HG03135 (cell line): ENCODE measurements around the gene MOCOS.

ENCODE experiments used
- ATAC-seq: cut with Tn5 transposase; IDR thresholded peaks from one replicate; pipeline ENCODE4 v1.9.1; 2021; ENCODE audit warnings: mild to moderate bottlenecking, moderate library complexity; ENCODE audit not compliant: unreplicated experiment

The MOCOS gene

GRCh38 chr18:36269157-36269556 lies 81.9 kb downstream of the MOCOS start:
- ATAC-seq: no peak

- ATAC-seq: no peak
Observed at GRCh38 chr18:36271153-36271552, 83.9 kb downstream of the MOCOS start.

- no peak for ATAC-seq
Observed at GRCh38 chr18:36273347-36273746, 86.0 kb downstream of the MOCOS start.

- no peak for ATAC-seq
Observed at GRCh38 chr18:36274083-36274715, 86.9 kb downstream of the MOCOS start.

GRCh38 chr18:36275561-36275960 lies 88.3 kb downstream of the MOCOS start:
- no peak for ATAC-seq

- ATAC-seq: no peak
Observed at GRCh38 chr18:36279001-36279400, 91.7 kb downstream of the MOCOS start.

GRCh38 chr18:36281936-36282335 lies 94.6 kb downstream of the MOCOS start:
- ATAC-seq: no peak

- no peak for ATAC-seq
Observed at GRCh38 chr18:36283448-36283847, 96.2 kb downstream of the MOCOS start.

- ATAC-seq: no peak
Observed at GRCh38 chr18:36284268-36284667, 97.0 kb downstream of the MOCOS start.

GRCh38 chr18:36284671-36285295 lies 97.5 kb downstream of the MOCOS start:
- no peak for ATAC-seq

GRCh38 chr18:36287653-36288052 lies 100.4 kb downstream of the MOCOS start:
- no peak for ATAC-seq

GRCh38 chr18:36288689-36289088 lies 101.4 kb downstream of the MOCOS start:
- ATAC-seq: no peak

- no peak for ATAC-seq
Observed at GRCh38 chr18:36294031-36294430, 106.7 kb downstream of the MOCOS start.

- ATAC-seq: no peak
Observed at GRCh38 chr18:36295214-36295613, 107.9 kb downstream of the MOCOS start.

GRCh38 chr18:36295880-36296301 lies 108.6 kb downstream of the MOCOS start:
- ATAC-seq: no peak

- peak; percentile 20 for ATAC-seq
Observed at GRCh38 chr18:36296650-36297416, 109.5 kb downstream of the MOCOS start.

- ATAC-seq: peak; percentile 58
Observed at GRCh38 chr18:36297417-36298125, 110.3 kb downstream of the MOCOS start, which contains the start of gene FHOD3. Gene FHOD3 (plus strand): TSS chr18:36297713. CDS start chr18:36297836, 123 bp downstream.

- peak; percentile 23 for ATAC-seq
Observed at GRCh38 chr18:36298126-36298741, 110.9 kb downstream of the MOCOS start.

GRCh38 chr18:36299015-36299414 lies 111.7 kb downstream of the MOCOS start:
- ATAC-seq: no peak

GRCh38 chr18:36300211-36300610 lies 112.9 kb downstream of the MOCOS start:
- no peak for ATAC-seq

GRCh38 chr18:36301884-36302283 lies 114.6 kb downstream of the MOCOS start:
- ATAC-seq: no peak
